BE2C (cell line): ENCODE data around the gene PIP4K2B.

Experiments
- DNase-seq: peaks from one replicate; pipeline ENCODE4 v3.0.0-alpha.2; 2020
- H3K27me3 ChIP-seq: fragments of 250-450 bp; sonication (Bioruptor Pico); 2 replicates; pipeline ENCODE4 v1.5.1; 2020; ENCODE audit warnings: mild to moderate bottlenecking
- H3K36me3 ChIP-seq: fragments of 250-450 bp; sonication (Bioruptor Pico); 2 replicates; pipeline ENCODE4 v1.5.1; 2020; ENCODE audit warnings: mild to moderate bottlenecking
- H3K4me1 ChIP-seq: fragments of 250-450 bp; sonication (Bioruptor Pico); 2 replicates; pipeline ENCODE4 v1.5.1; 2020
- H3K4me3 ChIP-seq: 2 replicates; pipeline ENCODE4 v1.5.1; 2011; ENCODE audit warnings: low read depth, low read length
- H3K9me3 ChIP-seq: fragments of 250-450 bp; sonication (Bioruptor Pico); 2 replicates; pipeline ENCODE4 v1.5.1; 2020
- CTCF ChIP-seq: IDR thresholded peaks from 2 replicates; pipeline ENCODE4 v1.5.1; 2012; ENCODE audit warnings: mild to moderate bottlenecking, low read depth, low read length

Gene PIP4K2B

GRCh38 chr17:38751144-38751807 is 48.1 kb downstream of the PIP4K2B start:
- Histone ChIP-seq H3K4me3 (peak overlapping the region; percentile 96), H3K9me3 (no peaks in the 10 kb centered on the region), H3K36me3 (peaks cover 23% of the 10 kb centered on the region), H3K27me3 (no peaks in the 10 kb centered on the region), H3K4me1 (peaks cover 7% of the 10 kb centered on the region)
- no peak for DNase-seq
- TF ChIP-seq CTCF = no peak

- TF ChIP-seq CTCF = no peak
- Histone ChIP-seq H3K9me3 (no peaks in the 10 kb centered on the region), H3K4me3 (peak overlapping the region; percentile 96), H3K4me1 (peaks cover 13% of the 10 kb centered on the region), H3K36me3 (peaks cover 17% of the 10 kb centered on the region), H3K27me3 (no peaks in the 10 kb centered on the region)
- DNase-seq = no peak
Observed at GRCh38 chr17:38750312-38751121, 48.8 kb downstream of the PIP4K2B start.

- peak overlapping the region; percentile 96 for H3K4me3 ChIP-seq
- H3K9me3 ChIP-seq = no peaks in the 10 kb centered on the region
- TF ChIP-seq CTCF = no peak
- peaks cover 14% of the 10 kb centered on the region for H3K36me3 ChIP-seq
- H3K27me3 ChIP-seq = no peaks in the 10 kb centered on the region
- peaks cover 18% of the 10 kb centered on the region for H3K4me1 ChIP-seq
- no peak for DNase-seq
Observed at GRCh38 chr17:38750044-38750311, 49.4 kb downstream of the PIP4K2B start.

DNA sequence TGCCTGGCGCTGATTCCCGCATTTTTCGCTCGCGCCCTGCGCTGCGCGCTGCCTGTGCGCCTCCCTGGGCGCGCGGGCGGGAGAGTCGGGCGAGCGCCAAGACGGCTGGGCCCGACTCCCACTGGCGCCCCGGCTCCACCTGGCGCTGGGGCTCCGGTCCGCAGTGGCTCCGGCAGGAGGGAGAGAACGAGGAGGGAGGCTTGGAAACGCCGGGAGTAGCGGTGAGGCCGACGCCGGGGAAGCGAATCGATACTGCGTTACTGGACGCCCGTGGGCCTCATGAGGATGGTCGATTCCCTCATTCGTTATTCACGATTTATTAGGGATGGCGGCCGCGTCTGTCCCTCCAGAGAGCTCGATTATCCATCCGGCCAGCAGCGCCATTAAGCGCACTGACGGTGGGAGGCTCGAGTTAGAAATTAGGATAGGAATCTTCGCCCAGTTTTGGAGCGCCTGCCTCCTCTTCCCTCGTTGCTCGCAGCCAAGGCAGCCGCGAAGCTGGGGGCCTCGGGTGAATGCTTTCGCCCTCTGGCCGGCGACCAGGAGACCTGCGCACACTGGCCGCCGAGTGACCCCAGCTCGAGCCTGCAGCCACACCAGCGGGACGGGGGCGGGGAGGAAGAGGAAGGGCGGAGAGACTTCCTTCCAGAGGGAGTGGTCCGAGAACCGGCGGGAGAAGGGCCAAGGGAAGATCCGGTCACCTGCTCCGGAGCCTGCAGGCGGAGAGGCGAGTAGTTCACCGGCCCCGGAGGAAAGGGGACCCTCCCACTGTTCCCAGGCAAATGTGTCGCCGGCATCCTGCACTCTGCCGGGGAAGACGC is 49.9 kb downstream of the PIP4K2B start:
- DNase-seq = peak; percentile 73
- no peak for TF ChIP-seq CTCF
- Histone ChIP-seq H3K27me3 (no peaks in the 10 kb centered on the region), H3K4me1 (peaks cover 23% of the 10 kb centered on the region), H3K36me3 (peaks cover 8% of the 10 kb centered on the region), H3K9me3 (no peaks in the 10 kb centered on the region), H3K4me3 (peak overlapping the region; percentile 96)

- no peaks in the 10 kb centered on the region for H3K27me3 ChIP-seq
- H3K4me1 ChIP-seq = peaks cover 24% of the 10 kb centered on the region
- peak overlapping the region; percentile 96 for H3K4me3 ChIP-seq
- no peaks in the 10 kb centered on the region for H3K9me3 ChIP-seq
- TF ChIP-seq CTCF = no peak
- no peak for DNase-seq
- peaks cover 3% of the 10 kb centered on the region for H3K36me3 ChIP-seq
Observed at GRCh38 chr17:38748892-38749222, 50.5 kb downstream of the PIP4K2B start.
